SKM-1 (cell line): ENCODE measurements around the gene DCAF12.
A peak's percentile ranks its signal among the peaks of the same experiment; 100 is the strongest.
"Not testable (repeated sequence)": the region's sequence is repeated elsewhere in the genome, so short reads cannot be mapped to it uniquely, and the experiment has no call there.

Experiments used
- DNase-seq: peaks from one replicate; lab custom pipeline; 2025; ENCODE audit not compliant: unreplicated experiment; lab: John Stamatoyannopoulos, UW

DCAF12 gene

DNA sequence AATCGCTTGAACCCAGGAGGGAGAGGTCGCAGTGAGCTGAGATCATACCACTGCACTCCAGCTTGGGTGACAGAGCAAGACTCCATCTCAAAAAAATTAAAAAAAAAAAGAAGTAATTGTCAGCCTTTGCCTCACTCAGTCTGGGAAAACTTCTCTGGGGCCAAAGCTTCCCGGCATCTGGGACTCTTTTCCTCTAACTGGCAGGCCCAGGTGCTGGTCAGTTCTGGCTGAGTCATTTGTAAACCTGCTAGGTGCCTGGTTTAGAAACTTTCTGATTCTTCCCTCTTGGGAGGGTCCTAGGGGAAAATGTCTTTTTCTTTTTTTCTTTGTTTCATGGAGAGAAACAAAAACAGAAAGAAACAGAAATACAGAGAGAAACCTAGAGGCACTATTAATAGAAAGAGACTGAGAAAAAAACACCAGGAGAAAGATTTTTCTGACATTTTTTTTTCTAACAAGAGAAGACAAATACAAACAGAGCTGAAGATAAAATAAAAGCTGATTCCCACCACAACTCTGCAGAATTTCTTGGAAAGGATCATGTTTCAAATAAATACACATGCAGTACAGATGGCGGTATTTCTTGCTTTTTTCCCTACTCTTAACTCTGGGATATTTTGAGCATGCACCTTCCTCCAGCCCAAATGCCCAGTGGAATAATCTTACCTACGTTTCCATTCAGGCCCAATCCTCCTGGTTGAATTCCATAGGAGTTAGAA, 55.7 kb downstream of the DCAF12 start:
- DNase-seq: no peak

DNA sequence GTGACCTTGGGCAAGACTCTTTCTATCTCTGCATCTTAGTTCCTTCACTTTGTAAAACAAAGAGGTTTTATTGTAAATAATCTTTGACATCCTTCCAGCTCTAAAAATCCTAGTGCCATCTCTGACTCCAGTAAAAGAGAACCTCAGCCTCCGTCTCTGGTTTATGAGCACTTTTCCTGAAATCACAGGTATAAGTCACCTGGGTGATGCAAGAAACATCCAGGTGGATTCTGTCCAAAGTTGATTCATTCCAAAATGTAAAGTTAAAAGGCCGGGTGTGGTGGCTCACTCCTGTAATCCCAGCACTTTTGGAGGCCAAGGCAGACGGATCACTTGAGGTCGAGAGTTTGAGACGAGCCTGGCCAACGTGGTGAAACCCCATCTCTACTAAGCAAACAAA, 56.7 kb downstream of the DCAF12 start:
- DNase-seq: no peak

DNA sequence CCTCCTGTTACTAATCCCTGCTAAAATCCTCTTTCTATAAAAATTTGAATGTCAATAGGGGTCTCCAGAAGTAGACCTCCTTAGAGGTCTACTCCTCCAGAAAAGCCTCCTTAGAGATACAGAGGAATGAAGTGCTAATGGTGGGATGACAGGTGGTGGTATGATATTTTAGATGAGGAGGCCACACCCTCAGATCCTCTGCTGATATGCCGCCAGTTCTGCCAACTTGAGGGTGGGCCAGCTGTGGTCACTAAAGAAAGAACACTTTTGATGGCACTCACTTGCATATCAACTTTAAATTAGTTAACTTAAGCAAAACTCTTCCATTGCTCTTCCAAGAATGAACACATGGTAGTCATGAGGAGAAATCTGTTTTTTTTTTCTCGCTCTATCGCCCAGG, 61.0 kb downstream of the DCAF12 start:
- DNase-seq: no peak

DNA sequence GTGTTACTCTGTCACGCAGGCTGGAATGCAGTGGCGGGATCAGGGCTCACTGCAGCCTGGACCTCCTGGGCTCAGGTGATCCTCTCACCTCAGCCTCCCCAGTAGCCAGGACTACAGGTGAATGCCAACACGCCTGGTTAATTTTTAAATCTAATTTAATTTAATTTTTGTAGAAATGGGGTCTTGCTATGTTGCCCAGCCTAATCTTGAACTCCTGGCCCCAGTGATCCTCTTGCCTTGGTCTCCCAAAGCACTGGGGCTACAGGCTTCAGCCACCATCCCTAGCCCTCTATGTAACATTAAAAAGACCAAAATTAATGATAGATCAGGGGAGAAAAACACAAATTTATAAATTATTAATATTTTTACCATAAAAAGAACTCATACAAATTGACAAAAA, 66.5 kb downstream of the DCAF12 start:
- DNase-seq: no peak

DNA sequence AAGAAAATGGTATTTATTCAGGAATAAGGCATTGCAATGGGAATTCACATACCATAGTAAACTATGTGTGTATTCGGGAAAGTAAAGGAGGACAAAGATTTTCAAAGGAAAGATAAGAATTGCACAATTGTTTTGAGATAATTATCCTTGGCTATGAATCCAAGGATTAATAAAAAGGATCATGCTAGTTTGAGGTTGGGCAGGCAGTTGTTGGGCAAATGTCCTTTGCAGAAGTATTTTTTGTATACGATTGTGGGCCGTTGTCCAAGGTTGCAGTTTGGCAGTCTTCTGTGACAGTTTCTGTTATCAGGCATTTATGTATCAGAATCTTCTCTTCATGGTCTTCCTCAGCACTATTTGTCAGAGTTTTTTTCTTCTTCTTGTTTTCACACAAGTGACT, 67.2 kb downstream of the DCAF12 start:
- no peak for DNase-seq

DNA sequence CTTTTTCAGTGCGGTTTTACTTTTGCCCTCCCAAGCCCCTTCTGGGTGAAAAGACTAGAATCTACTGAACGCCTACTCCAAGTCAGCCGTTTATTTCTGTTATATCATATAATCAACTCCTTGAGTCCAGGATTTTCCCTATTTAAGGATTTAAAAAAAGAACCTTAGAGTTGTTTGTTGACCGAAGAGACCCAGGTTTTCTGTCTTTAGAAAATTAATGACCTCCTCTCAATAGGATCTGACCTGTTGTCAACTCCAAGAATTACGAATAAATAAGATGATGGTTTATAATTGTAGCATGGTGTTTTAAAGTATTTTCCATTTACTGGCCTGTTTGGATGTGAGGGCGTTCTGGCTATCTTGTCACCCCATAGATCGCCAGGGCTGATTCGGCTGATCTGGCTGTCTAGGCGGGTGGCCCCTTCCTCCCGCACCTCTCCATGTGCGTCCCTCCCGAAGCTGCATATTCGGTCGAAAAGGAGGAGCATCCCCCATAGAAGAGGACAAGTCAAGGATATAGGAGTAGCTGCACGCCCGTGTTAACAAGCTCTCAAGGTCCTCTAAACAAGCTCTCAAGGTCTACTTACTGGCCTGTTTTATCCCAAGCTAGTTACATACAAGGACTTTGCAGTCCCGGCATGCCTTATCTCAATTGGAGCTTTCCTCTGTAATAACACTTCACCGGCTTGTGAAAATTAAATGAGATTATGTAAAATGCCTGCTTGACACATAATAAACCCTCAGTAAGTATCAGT, 76.7 kb downstream of the DCAF12 start:
- DNase-seq: no peak

DNA sequence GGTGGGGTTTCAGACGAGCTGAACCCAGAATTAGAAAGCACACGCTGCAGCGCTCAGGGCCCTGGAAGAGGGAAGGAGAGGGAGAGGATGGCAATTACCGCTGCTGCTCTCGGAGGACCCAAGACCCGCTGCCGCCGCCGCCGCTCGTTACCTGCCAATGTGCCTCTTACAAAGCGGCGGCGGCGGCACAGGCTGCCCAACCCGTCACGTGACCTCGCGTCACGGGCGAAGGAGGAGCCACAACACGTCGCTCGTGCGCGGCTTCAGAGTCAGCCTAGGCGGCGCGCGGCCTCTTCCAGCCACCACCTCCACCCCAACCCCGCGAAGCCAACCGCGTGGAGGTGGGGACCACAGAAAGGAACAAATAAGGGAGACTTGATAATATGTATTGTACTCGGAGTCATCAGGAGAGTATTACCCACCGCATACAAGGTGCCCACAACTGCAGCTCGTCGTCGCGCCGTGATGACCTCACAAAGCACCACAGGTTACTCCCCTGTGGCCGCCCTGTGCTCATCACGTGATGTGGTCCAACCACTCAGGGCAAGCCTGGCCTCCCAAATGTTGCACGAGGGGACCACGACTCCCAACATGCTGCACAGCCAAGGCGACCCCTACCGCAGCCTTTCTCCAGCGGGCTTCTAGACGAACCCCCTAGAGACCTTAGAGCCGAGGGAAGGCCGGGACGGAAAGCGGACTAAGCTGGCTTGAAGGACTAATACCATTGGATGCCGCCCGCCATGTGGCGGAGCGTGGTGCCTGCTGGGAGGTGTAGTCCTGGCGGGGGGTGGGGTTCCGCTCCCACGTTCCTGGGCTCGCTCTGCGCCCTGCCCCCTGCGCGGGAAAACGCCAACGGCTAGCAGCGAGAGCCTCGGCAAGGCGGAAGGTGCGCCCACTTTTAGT, 77.5 kb downstream of the DCAF12 start, which contains the start of gene UBAP2:
UBAP2 (minus strand) TSS at position 161 of the 903 bp plus-strand sequence. CDS start 31,739 bp downstream, outside the sequence.
- peak; percentile 92 for DNase-seq

DNA sequence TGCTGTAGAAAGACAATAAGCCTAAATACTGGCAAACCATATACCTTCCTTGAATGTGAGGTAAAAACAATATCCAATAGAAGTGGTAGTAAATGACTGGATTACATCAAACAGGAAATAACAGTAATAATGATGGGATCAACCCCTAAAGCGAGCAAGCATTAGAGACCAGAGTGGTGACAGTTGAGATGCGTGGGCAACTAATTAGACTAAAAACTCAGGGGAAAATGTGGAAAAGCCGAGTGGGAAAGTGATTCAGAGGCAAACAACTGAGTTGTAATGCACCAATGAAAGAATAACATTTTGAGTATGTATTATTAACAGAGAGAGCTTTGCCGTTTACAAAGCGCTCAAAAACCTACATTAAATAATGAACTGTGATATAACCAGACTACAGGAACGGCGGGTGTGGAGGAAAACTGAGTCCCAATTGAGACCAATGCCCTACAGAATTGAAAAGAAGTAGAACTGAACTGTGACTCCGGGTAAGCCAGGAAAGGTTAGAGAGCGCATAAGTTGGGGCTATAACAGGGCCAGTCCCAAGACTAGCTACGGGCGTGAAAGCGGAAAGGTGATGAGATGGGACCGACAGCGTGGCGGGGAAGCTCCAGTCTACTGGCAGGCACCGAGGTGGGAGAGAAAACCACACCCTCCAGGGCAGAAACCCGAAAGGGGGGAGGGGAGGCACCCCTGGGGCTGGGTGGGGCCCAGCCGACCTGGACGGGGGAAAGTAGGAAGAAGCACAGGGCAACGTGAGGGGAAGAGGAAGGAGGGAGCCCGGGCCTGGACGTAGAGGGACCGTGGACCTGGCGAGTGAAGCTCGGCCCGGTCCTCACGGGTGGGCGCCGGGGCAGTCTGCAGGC, 78.4 kb downstream of the DCAF12 start:
- DNase-seq: peak; percentile 60

DNA sequence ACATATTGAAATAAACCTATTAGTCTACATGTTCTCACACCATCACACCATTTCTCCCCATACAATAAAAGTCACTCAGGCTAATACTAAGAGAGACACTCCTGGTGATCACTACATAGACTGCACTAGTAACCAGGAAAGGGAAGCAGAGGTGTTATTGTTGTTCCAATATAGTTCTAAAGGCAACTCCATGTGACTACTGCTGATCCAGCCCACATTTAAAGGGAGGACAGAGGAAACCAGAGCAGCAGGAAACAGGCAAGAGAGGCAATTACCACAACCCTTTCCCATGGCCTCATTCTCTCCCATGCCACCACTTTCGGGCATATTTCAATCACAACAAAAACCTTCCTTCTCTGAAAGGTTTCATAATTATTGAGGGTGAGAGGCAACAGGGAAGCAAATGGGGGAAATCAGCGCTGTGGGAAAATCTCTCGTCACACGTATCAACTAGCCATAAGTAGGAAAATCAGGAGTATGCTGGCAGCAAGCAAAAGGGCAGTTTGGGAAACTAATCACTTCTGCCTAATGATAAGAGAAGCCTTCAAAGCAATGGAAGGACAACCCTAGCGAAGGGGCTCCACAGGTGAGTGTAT, 79.6 kb downstream of the DCAF12 start:
- peak; percentile 7 for DNase-seq

DNA sequence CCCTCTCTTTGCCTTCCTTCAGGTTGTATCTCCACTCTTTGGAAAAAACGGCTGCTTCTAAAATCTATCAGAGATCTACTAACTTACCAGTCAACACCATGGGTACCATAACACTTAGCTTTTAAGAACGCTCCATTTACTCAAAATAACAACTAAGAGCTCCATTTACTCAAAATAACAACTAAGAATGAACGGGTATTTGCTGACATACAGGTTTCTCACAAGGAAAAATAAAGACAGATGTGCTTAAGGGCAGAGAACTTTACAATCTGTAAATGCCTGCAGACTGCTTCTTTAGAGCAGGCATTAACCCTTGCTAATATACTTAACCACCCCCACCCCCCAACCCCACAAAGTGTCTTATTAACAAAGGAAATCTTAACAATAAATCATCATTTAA, 80.6 kb downstream of the DCAF12 start:
- DNase-seq: no peak

DNA sequence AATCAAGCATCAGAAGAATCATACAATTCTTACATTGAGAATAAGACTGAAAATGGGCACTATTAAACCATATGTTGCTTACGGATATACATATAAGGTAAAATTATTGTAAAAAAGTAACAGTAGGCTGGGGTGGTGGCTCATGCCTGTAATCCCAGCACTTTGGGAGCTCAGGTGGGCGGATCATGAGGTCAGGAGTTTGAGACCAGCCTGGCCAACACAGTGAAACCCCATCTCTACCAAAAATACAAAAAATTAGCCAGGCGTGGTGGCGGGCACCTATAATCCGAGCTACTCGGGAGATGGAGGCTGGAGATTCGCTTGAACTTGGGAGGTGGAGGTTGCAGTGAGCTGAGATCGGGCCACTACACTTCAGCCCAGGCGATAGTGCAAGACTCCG, 84.4 kb downstream of the DCAF12 start:
- DNase-seq: not testable (repeated sequence)

DNA sequence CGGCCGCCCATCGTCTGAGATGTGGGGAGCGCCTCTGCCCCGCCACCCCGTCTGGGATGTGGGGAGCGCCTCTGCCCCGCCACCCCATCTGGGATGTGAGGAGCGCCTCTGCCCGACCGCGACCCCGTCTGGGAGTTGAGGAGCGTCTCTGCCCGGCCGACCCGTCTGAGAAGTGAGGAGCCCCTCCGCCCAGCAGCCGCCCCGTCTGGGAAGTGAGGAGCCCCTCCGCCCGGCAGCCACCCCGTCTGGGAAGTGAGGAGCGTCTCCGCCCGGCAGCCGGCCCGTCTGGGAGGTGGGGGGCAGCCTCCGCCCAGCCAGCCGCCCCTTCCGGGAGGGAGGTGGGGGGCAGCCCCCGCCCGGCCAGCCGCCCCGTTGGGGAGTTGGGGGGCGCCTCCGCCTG, 87.6 kb downstream of the DCAF12 start:
- not testable (repeated sequence) for DNase-seq

DNA sequence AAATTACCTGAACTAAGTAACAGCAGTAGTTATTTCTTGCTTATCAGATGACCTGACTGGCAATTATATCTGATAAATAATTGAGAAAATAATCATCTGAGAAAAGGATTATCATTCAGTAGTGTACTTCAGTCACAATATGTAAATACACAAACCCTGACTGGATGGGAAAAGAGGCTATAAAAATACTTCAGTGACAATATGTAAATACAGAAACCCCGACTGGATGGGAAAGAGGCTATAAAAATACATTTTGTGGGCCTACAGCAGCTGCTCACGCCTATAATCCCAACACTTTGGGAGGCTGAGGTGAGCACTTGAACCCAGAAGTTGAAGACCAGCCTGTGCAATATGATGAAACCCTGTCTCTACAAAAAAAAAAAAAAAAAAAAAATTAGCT, 88.9 kb downstream of the DCAF12 start:
- DNase-seq: no peak

DNA sequence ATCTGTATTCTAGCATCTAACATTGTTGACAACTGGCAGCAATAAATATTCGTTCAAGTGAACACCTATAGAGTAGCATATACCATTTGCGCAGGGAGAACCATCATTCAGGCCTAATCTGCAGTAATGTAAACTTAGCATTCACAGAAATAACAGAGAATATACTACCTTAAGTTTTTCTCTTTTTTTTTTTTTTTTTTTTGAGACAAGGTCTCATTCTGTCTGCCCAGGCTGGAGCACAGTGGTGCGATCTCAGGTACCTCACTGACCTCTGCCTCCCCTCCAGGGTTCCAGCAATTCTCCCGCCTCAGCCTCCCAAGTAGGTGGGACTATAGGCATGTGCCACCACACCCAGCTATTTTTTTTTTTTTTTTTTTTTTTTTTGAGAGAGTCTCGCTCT, 89.9 kb downstream of the DCAF12 start:
- no peak for DNase-seq
